Activated B cell treated with CpG ODN at 0.5 μM for 24 hours (primary cell): ENCODE measurements around the gene WNT7A. TPM values are rescaled to one million over a fixed set of nuclear protein-coding genes. Genes with fewer than 3 reads are reported as not detected.

Experiments used
- ATAC-seq: fragments of 200-7000 bp; cut with Tn5 transposase; one replicate; pipeline ENCODE4 v1.10.0; 2021; ENCODE audit warnings: low read depth, mild to moderate bottlenecking, moderate library complexity
- CTCF ChIA-PET: fragments of 350-600 bp; sonication (Branson Sonifier 250); formaldehyde crosslinking; loops from one replicate; lab custom pipeline; 2021; ENCODE audit warnings: antibody characterized with exemption; lab: Charles Lee
- POLR2A ChIA-PET: fragments of 350-600 bp; sonication (Branson Sonifier 250); formaldehyde crosslinking; loops from one replicate; lab custom pipeline; 2021; ENCODE audit warnings: antibody characterized with exemption; lab: Charles Lee
- DNase-seq: peaks from one replicate; pipeline ENCODE4 v3.0.0; 2022
- H3K27ac Mint-ChIP-seq: one replicate; pipeline ENCODE4 v1.8.0; 2020; ENCODE audit warnings: mixed read lengths
- H3K27me3 Mint-ChIP-seq: one replicate; pipeline ENCODE4 v1.8.0; 2021; ENCODE audit warnings: mixed read lengths
- H3K36me3 Mint-ChIP-seq: one replicate; pipeline ENCODE4 v1.8.0; 2021; ENCODE audit warnings: low read depth, mixed read lengths
- H3K4me1 Mint-ChIP-seq: one replicate; pipeline ENCODE4 v1.8.0; 2021; ENCODE audit warnings: mixed read lengths
- H3K4me3 Mint-ChIP-seq: one replicate; pipeline ENCODE4 v1.8.0; 2020; ENCODE audit warnings: mild to moderate bottlenecking, mixed read lengths
- H3K9me3 Mint-ChIP-seq: one replicate; pipeline ENCODE4 v1.8.0; 2020; ENCODE audit warnings: mixed read lengths
- intact Hi-C: fragments of 100-400 bp; cut with micrococcal nuclease; formaldehyde crosslinking; loops from one replicate; pipeline ENCODE4 v1.15.1; 2024
- total RNA-seq: library from RNA; stranded (reverse); gene quantifications from 2 replicates; pipeline ENCODE4 v1.2.3, GENCODE V29; 2022
- TF ChIP-seq, protein P1 (sequence below): fragments of 200-600 bp; IDR thresholded peaks from one replicate; pipeline ENCODE4 v1.8.0; 2022; ENCODE audit warnings: antibody characterized with exemption, mild to moderate bottlenecking

Gene WNT7A
- total RNA-seq, 1 donor from 2014 or later, result not detected

DNA sequence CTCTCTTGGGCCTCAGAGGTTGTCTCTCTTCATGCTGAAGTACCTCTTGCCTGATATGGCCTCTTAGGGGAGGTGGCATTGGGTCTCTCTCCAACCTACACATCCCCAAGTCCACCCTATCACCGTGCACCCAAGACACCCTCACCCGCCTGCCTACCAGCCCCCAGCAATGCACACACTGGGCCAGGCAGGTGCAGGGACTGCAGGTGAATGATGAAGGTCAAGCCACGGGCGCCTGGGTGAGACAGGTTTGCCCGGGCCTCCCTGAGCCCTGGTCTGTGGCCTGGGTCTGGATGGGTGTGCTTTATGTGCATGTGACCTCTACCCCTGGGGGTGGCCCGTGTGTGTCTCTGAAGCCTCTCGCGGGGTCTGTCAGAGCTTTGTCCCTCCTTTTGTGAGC is 68.3 kb downstream of the WNT7A start:
- TF ChIP-seq, protein P1, sequence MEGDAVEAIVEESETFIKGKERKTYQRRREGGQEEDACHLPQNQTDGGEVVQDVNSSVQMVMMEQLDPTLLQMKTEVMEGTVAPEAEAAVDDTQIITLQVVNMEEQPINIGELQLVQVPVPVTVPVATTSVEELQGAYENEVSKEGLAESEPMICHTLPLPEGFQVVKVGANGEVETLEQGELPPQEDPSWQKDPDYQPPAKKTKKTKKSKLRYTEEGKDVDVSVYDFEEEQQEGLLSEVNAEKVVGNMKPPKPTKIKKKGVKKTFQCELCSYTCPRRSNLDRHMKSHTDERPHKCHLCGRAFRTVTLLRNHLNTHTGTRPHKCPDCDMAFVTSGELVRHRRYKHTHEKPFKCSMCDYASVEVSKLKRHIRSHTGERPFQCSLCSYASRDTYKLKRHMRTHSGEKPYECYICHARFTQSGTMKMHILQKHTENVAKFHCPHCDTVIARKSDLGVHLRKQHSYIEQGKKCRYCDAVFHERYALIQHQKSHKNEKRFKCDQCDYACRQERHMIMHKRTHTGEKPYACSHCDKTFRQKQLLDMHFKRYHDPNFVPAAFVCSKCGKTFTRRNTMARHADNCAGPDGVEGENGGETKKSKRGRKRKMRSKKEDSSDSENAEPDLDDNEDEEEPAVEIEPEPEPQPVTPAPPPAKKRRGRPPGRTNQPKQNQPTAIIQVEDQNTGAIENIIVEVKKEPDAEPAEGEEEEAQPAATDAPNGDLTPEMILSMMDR, result no peak
- POLR2A ChIA-PET, result no interaction called here
- no peak overlapping the region for H3K4me3 Mint-ChIP-seq
- no peak for DNase-seq
- ATAC-seq, result no peak
- CTCF ChIA-PET, result no interaction called here
- intact Hi-C loops, result no loop called here
- peaks cover 24% of the 10 kb centered on the region for H3K9me3 Mint-ChIP-seq
- H3K4me1 Mint-ChIP-seq, result no peaks in the 10 kb centered on the region
- peaks cover 2% of the 10 kb centered on the region for H3K27me3 Mint-ChIP-seq
- no peaks in the 10 kb centered on the region for H3K36me3 Mint-ChIP-seq
- H3K27ac Mint-ChIP-seq, result no peak overlapping the region

GRCh38 chr3:13808550-13808949 is 71.3 kb downstream of the WNT7A start:
- no peaks in the 10 kb centered on the region for H3K4me1 Mint-ChIP-seq
- POLR2A ChIA-PET, result no interaction called here
- ATAC-seq (no peak), DNase-seq (no peak)
- intact Hi-C loops, result no loop called here
- H3K27me3 Mint-ChIP-seq, result peaks cover 2% of the 10 kb centered on the region
- TF ChIP-seq, protein P1, result no peak
- no peak overlapping the region for H3K27ac Mint-ChIP-seq
- peaks cover 9% of the 10 kb centered on the region for H3K9me3 Mint-ChIP-seq
- CTCF ChIA-PET, result no interaction called here
- no peak overlapping the region for H3K4me3 Mint-ChIP-seq
- no peaks in the 10 kb centered on the region for H3K36me3 Mint-ChIP-seq

DNA sequence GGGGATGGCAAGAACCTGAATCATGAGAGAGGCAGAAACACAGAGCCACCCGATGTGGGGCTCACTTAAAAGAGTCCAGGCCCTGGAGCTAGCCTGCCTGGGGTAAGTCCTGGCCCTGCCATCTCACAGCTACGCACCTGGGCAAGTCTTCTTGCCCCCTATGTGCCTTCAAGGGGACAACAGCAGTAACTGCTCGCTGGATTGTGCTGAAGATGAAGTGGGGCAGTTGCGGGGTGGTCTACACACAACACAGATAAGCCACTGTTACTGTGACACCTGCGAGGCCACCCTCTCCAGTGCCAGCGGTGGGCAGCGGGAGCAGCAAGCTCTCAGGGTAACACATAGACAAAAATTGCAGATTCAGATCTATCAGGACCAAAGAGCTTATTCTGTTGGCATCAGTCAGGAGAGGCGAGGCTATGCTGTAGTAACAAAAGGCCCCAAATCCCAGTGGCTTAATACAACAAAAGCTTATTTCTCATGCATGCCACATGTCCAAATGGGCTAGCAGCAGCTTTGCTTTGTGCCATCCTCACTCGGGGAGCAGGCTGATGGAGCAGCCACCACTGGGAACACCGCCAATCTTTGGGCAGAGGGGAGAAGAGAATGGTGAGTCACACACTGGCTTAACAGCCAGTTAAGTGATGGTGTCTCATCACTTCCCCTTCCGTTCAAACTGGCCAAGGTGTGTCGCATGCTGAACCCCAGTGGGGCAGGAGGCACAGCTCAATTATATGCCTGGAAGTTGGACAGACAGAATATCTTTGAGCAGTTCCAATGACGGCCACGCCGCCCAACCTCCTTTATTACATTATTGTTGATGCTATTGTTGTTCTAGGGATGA is 78.3 kb downstream of the WNT7A start:
- Mint-ChIP-seq H3K27ac (no peak overlapping the region), H3K9me3 (peaks cover 4% of the 10 kb centered on the region), H3K4me3 (no peak overlapping the region), H3K27me3 (peaks cover 6% of the 10 kb centered on the region), H3K36me3 (no peaks in the 10 kb centered on the region), H3K4me1 (no peaks in the 10 kb centered on the region)
- TF ChIP-seq, protein P1, result no peak
- ATAC-seq, result no peak
- no peak for DNase-seq
- ChIA-PET POLR2A (no interaction called here), CTCF (no interaction called here)
- intact Hi-C loops, result no loop called here

DNA sequence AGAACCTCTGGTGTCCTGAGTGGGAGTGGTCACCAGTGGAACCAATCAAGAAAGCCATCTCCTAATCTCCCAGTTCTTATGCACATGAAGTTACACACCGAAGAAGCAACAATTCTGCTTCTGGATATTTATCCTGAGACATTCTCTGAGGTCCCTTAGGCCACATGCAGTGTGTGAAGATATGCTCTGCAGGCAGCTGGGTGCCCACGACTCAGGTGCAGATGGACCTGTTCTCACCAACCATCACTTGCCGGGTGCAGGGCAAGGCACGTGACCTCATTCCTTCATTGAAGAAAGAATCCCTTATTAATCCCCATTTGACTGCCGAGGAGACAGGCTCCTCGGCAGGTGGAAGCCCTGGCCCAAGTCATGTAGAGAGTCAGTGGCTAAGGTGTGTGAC is 79.8 kb downstream of the WNT7A start:
- POLR2A ChIA-PET, result no interaction called here
- Mint-ChIP-seq H3K36me3 (no peaks in the 10 kb centered on the region), H3K27ac (no peak overlapping the region), H3K9me3 (no peaks in the 10 kb centered on the region), H3K27me3 (peaks cover 11% of the 10 kb centered on the region), H3K4me1 (no peaks in the 10 kb centered on the region), H3K4me3 (no peak overlapping the region)
- CTCF ChIA-PET, result no interaction called here
- ATAC-seq (no peak), DNase-seq (no peak)
- intact Hi-C loops, result no loop called here
- TF ChIP-seq, protein P1, result no peak

DNA sequence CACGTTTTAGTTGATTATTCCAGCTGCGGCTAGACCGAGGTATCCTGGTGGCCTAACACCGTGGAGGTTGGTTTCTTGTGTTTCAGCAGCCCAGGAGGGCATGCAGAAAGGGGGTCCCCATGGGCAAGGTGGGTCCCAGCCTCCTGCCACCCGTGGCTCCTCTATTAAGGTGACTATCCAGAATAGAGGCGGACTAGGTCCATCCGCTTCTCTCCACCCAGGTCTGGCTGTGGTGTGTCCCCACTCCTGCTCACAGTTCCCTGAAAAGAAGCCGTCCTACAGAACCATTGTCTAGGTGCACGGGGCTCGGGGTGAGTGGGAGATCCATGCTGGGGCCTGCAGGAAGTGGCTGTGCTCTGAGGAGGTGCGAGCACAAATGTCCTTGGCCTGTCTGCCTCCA is 81.5 kb downstream of the WNT7A start:
- no peak overlapping the region for H3K4me3 Mint-ChIP-seq
- no peaks in the 10 kb centered on the region for H3K9me3 Mint-ChIP-seq
- TF ChIP-seq, protein P1, result no peak
- no peak for DNase-seq
- intact Hi-C loops, result no loop called here
- H3K36me3 Mint-ChIP-seq, result no peaks in the 10 kb centered on the region
- peaks cover 11% of the 10 kb centered on the region for H3K27me3 Mint-ChIP-seq
- POLR2A ChIA-PET, result no interaction called here
- no peak for ATAC-seq
- no peak overlapping the region for H3K27ac Mint-ChIP-seq
- no peaks in the 10 kb centered on the region for H3K4me1 Mint-ChIP-seq
- CTCF ChIA-PET, result no interaction called here
